Measurements from ENCODE around the gene PBOV1. TPM values are rescaled to one million over a fixed set of nuclear protein-coding genes. Genes with fewer than 3 reads are reported as not detected.

Gene PBOV1
- total RNA-seq, 1 donor from 2014 or later = not detected

DNA sequence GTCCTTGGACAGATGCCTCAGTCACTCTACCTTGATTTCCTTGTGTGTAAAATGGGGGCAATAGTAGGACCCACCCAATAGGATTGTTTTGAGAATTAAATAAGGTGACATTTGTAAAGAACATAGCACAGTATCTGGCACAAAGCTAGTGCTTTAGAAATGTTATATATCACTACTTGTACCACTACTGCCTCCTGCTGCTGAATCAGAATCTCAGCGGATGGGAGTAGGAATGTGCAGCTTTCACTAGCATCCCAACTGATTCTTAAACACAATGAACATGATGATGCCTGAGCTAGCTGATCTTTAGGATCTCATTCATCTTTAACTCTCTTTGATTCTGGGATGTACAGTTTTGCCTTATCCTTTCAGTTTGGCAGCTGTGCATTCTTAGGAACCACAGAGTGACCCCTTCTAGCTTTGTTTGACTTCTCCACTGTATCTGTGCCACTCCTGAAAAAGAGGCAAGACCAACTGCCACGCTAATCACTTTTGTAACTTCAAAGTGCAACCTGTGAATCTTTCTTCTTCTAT lies 7.2 kb downstream of the PBOV1 start:
- Mint-ChIP-seq H3K4me1 (ENCODE audit: unreplicated experiment) (no peaks in the 10 kb centered on the region), H3K36me3 (ENCODE audit: unreplicated experiment) (no peaks in the 10 kb centered on the region), H3K27ac (ENCODE audit: unreplicated experiment) (no peak overlapping the region), H3K4me3 (ENCODE audit: unreplicated experiment) (no peak overlapping the region), H3K27me3 (ENCODE audit: unreplicated experiment) (peaks cover 20% of the 10 kb centered on the region), H3K9me3 (ENCODE audit: unreplicated experiment) (no peaks in the 10 kb centered on the region)
- no peak for TF ChIP-seq CTCF (IDR thresholded peaks at IDR 0.05)
- no peak for DNase-seq (ENCODE audit: extremely low spot score, unreplicated experiment)

GRCh38 chr6:138206862-138207261 lies 11.4 kb downstream of the PBOV1 start:
- TF ChIP-seq CTCF (IDR thresholded peaks at IDR 0.05) = no peak
- peaks cover 18% of the 10 kb centered on the region for H3K27me3 Mint-ChIP-seq (ENCODE audit: unreplicated experiment)
- no peaks in the 10 kb centered on the region for H3K9me3 Mint-ChIP-seq (ENCODE audit: unreplicated experiment)
- H3K27ac Mint-ChIP-seq (ENCODE audit: unreplicated experiment) = no peak overlapping the region
- no peaks in the 10 kb centered on the region for H3K36me3 Mint-ChIP-seq (ENCODE audit: unreplicated experiment)
- no peak for DNase-seq (ENCODE audit: extremely low spot score, unreplicated experiment)
- no peak overlapping the region for H3K4me3 Mint-ChIP-seq (ENCODE audit: unreplicated experiment)
- no peaks in the 10 kb centered on the region for H3K4me1 Mint-ChIP-seq (ENCODE audit: unreplicated experiment)

DNA sequence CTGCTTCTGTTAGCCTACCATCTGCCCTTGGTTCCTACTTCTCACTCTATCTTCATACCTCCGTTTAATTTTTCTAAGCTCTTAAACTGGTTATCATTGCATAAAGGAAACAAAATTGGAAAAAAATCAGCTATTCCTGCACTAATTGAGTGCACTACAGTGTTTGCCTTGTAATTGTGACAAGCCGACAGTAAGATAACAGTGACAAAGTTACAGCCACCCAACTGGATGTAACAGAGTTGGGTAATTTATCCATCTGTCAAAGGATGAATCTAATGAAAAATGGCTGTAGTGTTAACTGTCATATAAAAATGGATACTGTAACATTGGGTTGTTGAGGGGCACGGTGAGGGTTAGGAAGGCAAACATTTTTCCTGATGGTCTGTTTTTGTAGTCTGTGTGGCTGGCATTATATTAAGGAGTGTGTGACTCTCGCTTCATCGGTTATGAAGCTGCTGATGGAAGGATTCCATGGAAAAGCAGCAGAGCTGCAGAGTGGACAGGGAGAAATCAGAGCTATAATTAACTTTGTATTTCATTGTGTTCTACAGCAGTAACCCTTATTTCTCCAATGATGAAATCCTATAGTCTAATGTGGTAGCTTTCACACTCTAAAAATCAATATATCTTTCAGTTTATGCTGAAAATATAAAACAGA lies 12.7 kb downstream of the PBOV1 start:
- peaks cover 19% of the 10 kb centered on the region for H3K27me3 Mint-ChIP-seq (ENCODE audit: unreplicated experiment)
- H3K9me3 Mint-ChIP-seq (ENCODE audit: unreplicated experiment) = peaks cover under 1% of the 10 kb centered on the region
- no peak for TF ChIP-seq CTCF (IDR thresholded peaks at IDR 0.05)
- no peak overlapping the region for H3K27ac Mint-ChIP-seq (ENCODE audit: unreplicated experiment)
- H3K4me3 Mint-ChIP-seq (ENCODE audit: unreplicated experiment) = no peak overlapping the region
- DNase-seq (ENCODE audit: extremely low spot score, unreplicated experiment) = no peak
- H3K4me1 Mint-ChIP-seq (ENCODE audit: unreplicated experiment) = no peaks in the 10 kb centered on the region
- no peaks in the 10 kb centered on the region for H3K36me3 Mint-ChIP-seq (ENCODE audit: unreplicated experiment)

DNA sequence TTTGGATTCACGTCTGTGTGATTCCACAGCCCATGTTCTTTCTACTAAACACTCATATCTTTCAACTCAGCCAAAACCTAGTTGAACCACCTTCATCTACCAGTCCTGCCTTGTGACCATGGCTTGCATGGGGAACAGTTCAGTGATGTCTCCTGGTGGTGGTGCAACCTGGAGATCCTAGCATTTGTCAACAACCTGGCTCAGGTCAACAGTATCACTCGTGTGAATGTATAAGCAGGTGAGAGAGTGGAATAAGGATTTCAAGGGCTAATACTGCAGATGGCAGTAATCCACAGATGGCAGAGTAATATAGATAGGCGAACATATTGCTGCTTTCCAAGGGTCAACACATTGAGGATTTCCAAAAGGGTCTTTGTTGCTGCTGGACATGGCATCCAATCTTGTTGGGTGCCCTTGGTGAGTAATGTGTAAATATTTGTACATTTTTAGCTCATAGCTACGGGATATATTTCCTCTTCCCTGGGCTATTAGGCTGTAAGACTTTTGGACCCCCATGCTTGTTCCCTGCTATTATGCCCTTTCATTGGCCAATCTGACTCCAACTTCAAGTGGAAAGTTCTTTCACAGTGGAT lies 13.4 kb downstream of the PBOV1 start:
- Mint-ChIP-seq H3K9me3 (ENCODE audit: unreplicated experiment) (peaks cover 7% of the 10 kb centered on the region), H3K36me3 (ENCODE audit: unreplicated experiment) (no peaks in the 10 kb centered on the region), H3K27me3 (ENCODE audit: unreplicated experiment) (peaks cover 21% of the 10 kb centered on the region), H3K27ac (ENCODE audit: unreplicated experiment) (no peak overlapping the region), H3K4me3 (ENCODE audit: unreplicated experiment) (no peak overlapping the region), H3K4me1 (ENCODE audit: unreplicated experiment) (no peaks in the 10 kb centered on the region)
- no peak for DNase-seq (ENCODE audit: extremely low spot score, unreplicated experiment)
- TF ChIP-seq CTCF (IDR thresholded peaks at IDR 0.05) = no peak

DNA sequence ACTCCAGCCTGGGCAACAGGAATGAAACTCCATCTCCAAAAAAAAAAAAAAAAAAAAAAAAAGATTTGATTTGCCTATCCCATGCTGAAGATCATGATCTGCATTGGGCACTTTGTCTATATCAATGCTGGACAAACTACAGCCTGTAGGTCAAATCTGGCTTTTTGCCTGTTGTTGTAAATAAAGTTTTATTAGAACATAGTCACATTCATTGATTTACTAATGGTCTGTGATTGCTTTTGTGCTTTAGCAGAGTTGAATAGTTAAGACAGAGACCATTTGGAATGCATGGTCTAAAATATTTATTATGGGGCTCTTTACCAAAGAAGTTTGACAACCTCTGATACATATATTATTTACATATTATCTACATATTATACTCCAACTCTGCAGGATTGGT lies 14.0 kb downstream of the PBOV1 start:
- Mint-ChIP-seq H3K4me1 (ENCODE audit: unreplicated experiment) (no peaks in the 10 kb centered on the region), H3K4me3 (ENCODE audit: unreplicated experiment) (no peak overlapping the region), H3K27me3 (ENCODE audit: unreplicated experiment) (peaks cover 21% of the 10 kb centered on the region), H3K27ac (ENCODE audit: unreplicated experiment) (no peak overlapping the region), H3K36me3 (ENCODE audit: unreplicated experiment) (no peaks in the 10 kb centered on the region), H3K9me3 (ENCODE audit: unreplicated experiment) (peaks cover 7% of the 10 kb centered on the region)
- TF ChIP-seq CTCF (IDR thresholded peaks at IDR 0.05) = no peak
- no peak for DNase-seq (ENCODE audit: extremely low spot score, unreplicated experiment)
